SH-SY5Y (cell line): ENCODE results near the gene NPTX1.

ENCODE experiments used
- GATA2 ChIP-seq: IDR thresholded peaks from 2 replicates; pipeline ENCODE4 v1.6.1; 2011; ENCODE audit warnings: mild to moderate bottlenecking, low read depth, low read length
- GATA3 ChIP-seq: IDR thresholded peaks from 2 replicates; pipeline ENCODE4 v1.6.1; 2011; ENCODE audit warnings: low read depth, mild to moderate bottlenecking, low read length, moderate library complexity

GRCh38 chr17:80468781-80469493, 7.5 kb downstream of the NPTX1 start:
- no peak for TF ChIP-seq GATA2
- no peak for TF ChIP-seq GATA3
